K562 (cell line): ENCODE measurements around the gene FRMD5. TPM values are rescaled to one million over a fixed set of nuclear protein-coding genes. Genes with fewer than 3 reads are reported as not detected.

Source experiments
- ATAC-seq: fragments of 200-7000 bp; cut with Tn5 transposase; 3 replicates; pipeline ENCODE4 v1.9.1; 2020; ENCODE audit warnings: moderate library complexity
- BruUV-seq: library from RNA; stranded (reverse); fragments of 400-500 nt; replicated peaks from 2 replicates; lab custom pipeline; 2021; lab: Mats Ljungman, UMichigan
- CTCF ChIA-PET: fragments of 300-600 bp; formaldehyde crosslinking; extraction: SDS; loops from one replicate; lab custom pipeline; 2021; ENCODE audit warnings: low intra/inter-chr PET ratio; lab: Yijun Ruan, JAX
- POLR2A ChIA-PET: fragments of 300-600, 350-650 bp; sonication (Branson Sonifier 250); formaldehyde crosslinking; extraction: SDS; loops from one replicate; lab custom pipeline; 2021; ENCODE audit warnings: antibody characterized with exemption, inconsistent platforms; lab: Yijun Ruan, JAX
- DNase-seq, 4 experiments: peaks; one replicate each; pipeline versions ENCODE4 v3.0.0 to v3.0.0-alpha.2; 2011 to 2018; ENCODE audit warnings: low spot score in 3 of 4, mixed read lengths in 3 of 4; ENCODE audit errors: extremely low read depth in 1 of 4
- FAIRE-seq: peaks from 2 replicates; lab custom pipeline; 2011; peaks lifted over from hg19 to GRCh38; lab: Jason Lieb, UNC
- H2AFZ ChIP-seq: 2 replicates; pipeline ENCODE4 v1.6.0; 2011; ENCODE audit warnings: low read depth, low read length, control low read depth, inconsistent platforms
- H3K27ac ChIP-seq: fragments of 200-600 bp; 3 replicates; pipeline ENCODE4 v1.8.0; 2011; ENCODE audit warnings: low read depth, mild to moderate bottlenecking, control low read depth, inconsistent platforms, low read length, moderate library complexity, mixed read lengths; ENCODE audit errors: extremely low read depth
- H3K27me3 ChIP-seq, 2 experiments: fragments of 300-600 bp in 1 of 2; 2 replicates in 1 of 2; 3 replicates in 1 of 2; pipeline versions ENCODE4 v1.6.0 to v1.8.0; 2011; ENCODE audit warnings: inconsistent platforms in 2 of 2, low read length in 2 of 2, mild to moderate bottlenecking in 1 of 2, mixed read lengths in 1 of 2, moderate library complexity in 1 of 2; ENCODE audit not compliant: control insufficient read depth in 2 of 2, insufficient read depth in 2 of 2
- H3K36me3 ChIP-seq: fragments of 300-600 bp; 3 replicates; pipeline ENCODE4 v1.8.0; 2011; ENCODE audit warnings: mild to moderate bottlenecking, low read length, inconsistent platforms; ENCODE audit not compliant: control insufficient read depth, insufficient read depth
- H3K4me1 ChIP-seq, 2 experiments: fragments of 200-600 bp in 1 of 2; replicated peaks in 1 of 2; 2 replicates in 1 of 2; 3 replicates in 1 of 2; pipeline versions ENCODE4 v1.5.1 to v1.8.0; 2011; ENCODE audit warnings: inconsistent platforms in 2 of 2, low read length in 2 of 2, mild to moderate bottlenecking in 1 of 2, mixed read lengths in 1 of 2, moderate library complexity in 1 of 2; ENCODE audit not compliant: control insufficient read depth in 2 of 2, insufficient read depth in 2 of 2
- H3K4me2 ChIP-seq: 2 replicates; pipeline ENCODE4 v1.6.1; 2011; ENCODE audit warnings: low read length, control low read depth, inconsistent platforms, mixed read lengths; ENCODE audit not compliant: insufficient read depth
- H3K4me3 ChIP-seq: fragments of 200-600 bp; sonication (generic), shearing (Covaris generic); 2 replicates; pipeline ENCODE4 v1.5.1; 2016; ENCODE audit warnings: control low read depth, inconsistent platforms
- H3K79me2 ChIP-seq: fragments of 200-600 bp; 3 replicates; pipeline ENCODE4 v1.8.0; 2011; ENCODE audit warnings: low read length, inconsistent platforms; ENCODE audit not compliant: control insufficient read depth, insufficient read depth
- H3K9ac ChIP-seq, 2 experiments: 2 replicates each; pipeline versions ENCODE4 v1.6.0 to v1.6.1; 2011; ENCODE audit warnings: low read depth in 2 of 2, low read length in 2 of 2, control low read depth in 1 of 2, inconsistent platforms in 1 of 2, mild to moderate bottlenecking in 1 of 2, mixed read lengths in 1 of 2; ENCODE audit not compliant: insufficient read depth in 1 of 2
- H3K9me1 ChIP-seq: one replicate; pipeline ENCODE4 v1.6.0; 2011; ENCODE audit warnings: inconsistent platforms, mild to moderate bottlenecking, low read length, moderate library complexity; ENCODE audit not compliant: control insufficient read depth, insufficient read depth
- H3K9me3 ChIP-seq: replicated peaks from 2 replicates; pipeline ENCODE4 v1.5.1; 2011; ENCODE audit warnings: low read depth, low read length, inconsistent platforms; ENCODE audit not compliant: control insufficient read depth, insufficient read depth
- H4K20me1 ChIP-seq: replicated peaks from 2 replicates; pipeline ENCODE4 v1.6.1; 2011; ENCODE audit warnings: low read length, inconsistent platforms, mixed read lengths; ENCODE audit not compliant: control insufficient read depth, insufficient read depth
- CBX5 ChIP-seq: IDR thresholded peaks from 2 replicates; pipeline ENCODE4 v1.6.1; 2014; ENCODE audit warnings: low read depth, borderline replicate concordance
- CHCHD3 ChIP-seq: fragments of 250-450 bp; sonication (Bioruptor Pico); IDR thresholded peaks from 2 replicates; pipeline ENCODE4 v2.1.2; 2022; ENCODE audit warnings: mild to moderate bottlenecking
- DNMT1 ChIP-seq: fragments of 450-650 bp; IDR thresholded peaks from 2 replicates; pipeline ENCODE4 v1.6.1; 2016; ENCODE audit warnings: antibody characterized with exemption, mild to moderate bottlenecking
- ELF1 ChIP-seq: fragments of 200-800 bp; sonication (Bioruptor generic); IDR thresholded peaks from 2 replicates; pipeline ENCODE4 v1.6.1; 2016; ENCODE audit warnings: missing genetic modification characterization, missing compliant biosample characterization
- EZH2 ChIP-seq: IDR thresholded peaks from 2 replicates; pipeline ENCODE4 v1.6.1; 2012; ENCODE audit warnings: low read depth, mild to moderate bottlenecking, inconsistent platforms, low read length, borderline replicate concordance
- HNRNPUL1 ChIP-seq: fragments of 200-400 bp; formaldehyde crosslinking; IDR thresholded peaks from 2 replicates; pipeline ENCODE4 v1.6.1; 2017; ENCODE audit warnings: low read length
- MED1 ChIP-seq: sonication (generic); formaldehyde crosslinking; IDR thresholded peaks from 2 replicates; pipeline ENCODE4 v1.8.1; 2023; ENCODE audit warnings: missing genetic modification reagents, borderline replicate concordance
- NR2C1 ChIP-seq, 2 experiments: fragments of 450-650 bp; IDR thresholded peaks; 2 replicates each; pipeline ENCODE4 v1.6.1; 2017; ENCODE audit warnings: mild to moderate bottlenecking in 2 of 2, antibody characterized with exemption in 1 of 2, inconsistent platforms in 1 of 2, missing compliant biosample characterization in 1 of 2, missing genetic modification characterization in 1 of 2
- NUFIP1 ChIP-seq: fragments of 450-650 bp; IDR thresholded peaks from 2 replicates; pipeline ENCODE4 v1.6.1; 2018; ENCODE audit not compliant: partially characterized antibody
- STAG1 ChIP-seq: sonication (generic); formaldehyde crosslinking; IDR thresholded peaks from 2 replicates; pipeline ENCODE4 v1.5.0; 2020; ENCODE audit warnings: missing genetic modification reagents, borderline replicate concordance
- TARDBP ChIP-seq: fragments of 450-650 bp; IDR thresholded peaks from 2 replicates; pipeline ENCODE4 v1.6.1; 2016
- ZBTB9 ChIP-seq: fragments of 450-650 bp; formaldehyde crosslinking; IDR thresholded peaks from 2 replicates; pipeline ENCODE4 v1.4.0; 2020; ENCODE audit warnings: mild to moderate bottlenecking, moderate library complexity
- ZNF175 ChIP-seq: fragments of 200-800 bp; sonication (Bioruptor generic); IDR thresholded peaks from 2 replicates; pipeline ENCODE4 v1.6.1; 2016; ENCODE audit warnings: low read depth, mild to moderate bottlenecking, missing genetic modification characterization, missing compliant biosample characterization
- ZNF212 ChIP-seq: fragments of 450-650 bp; formaldehyde crosslinking; IDR thresholded peaks from 2 replicates; pipeline ENCODE4 v1.4.0; 2020; ENCODE audit warnings: mild to moderate bottlenecking
- ZNF740 ChIP-seq, 3 experiments: fragments of 200-800 bp in 1 of 3; sonication (Bioruptor generic) in 1 of 3; sonication (generic) in 1 of 3; formaldehyde crosslinking in 1 of 3; IDR thresholded peaks; 2 replicates each; pipeline versions ENCODE4 v1.6.1 to v1.8.0; 2016 to 2022; ENCODE audit warnings: mild to moderate bottlenecking in 2 of 3, missing compliant biosample characterization in 2 of 3, missing genetic modification characterization in 2 of 3, missing genetic modification reagents in 1 of 3
- WGBS: fragments of 100-300 bp; shearing (Covaris generic); methylation state at CpG from one replicate; pipeline ENCODE4 v1.1.6; 2016; ENCODE audit warnings: low coverage, mixed read lengths; ENCODE audit not compliant: insufficient coverage; ENCODE audit errors: missing lambda C conversion rate; 5-methylcytosine and 5-hydroxymethylcytosine counted together
- in situ Hi-C: fragments of 300-500 bp; cut with MboI; formaldehyde crosslinking; loops from 4 replicates; pipeline ENCODE4 v1.15.0; 2018; ENCODE audit warnings: inconsistent platforms, mixed read lengths
- intact Hi-C: fragments of 100-400 bp; cut with micrococcal nuclease; formaldehyde crosslinking; loops from 2 replicates; pipeline ENCODE4 v1.14.2; 2022
- polyA plus RNA-seq, 8 experiments: library from polyadenylated mRNA; depleted of rRNA in 4 of 8; stranded (reverse) in 5 of 8; unstranded in 3 of 8; fragments of >200 nt; fragmentation: Nextera tagmentation in 2 of 8; fragmentation: Illumina TruSeq in 1 of 8; extraction: Ambion mirVana in 2 of 8; extraction: Trizol in 1 of 8; gene quantifications; 2 replicates each; pipeline versions ENCODE4 v1.2.1 to v1.2.3, GENCODE V29; 2011 to 2014; ENCODE audit warnings: inconsistent platforms in 1 of 8, missing spikeins in 1 of 8
- total RNA-seq, 7 experiments: library from RNA; depleted of rRNA in 6 of 7; stranded (reverse); fragments of >200 nt in 6 of 7; fragmentation: Illumina TruSeq in 2 of 7; extraction: Trizol in 2 of 7; gene quantifications; 2 replicates each; pipeline versions ENCODE4 v1.2.1 to v1.2.3, GENCODE V29; 2011 to 2021; ENCODE audit warnings: low replicate concordance in 1 of 7

The FRMD5 gene
- total and polyA plus RNA-seq, 9 of the 15 experiments (the other 6 are each of a cell fraction or from before 2014, with no cell fraction given) = 0.13 to 0.38 TPM; not detected in 7

- CTCF ChIA-PET = no interaction called here
- no peak overlapping the region for H3K4me2 ChIP-seq
- no peak overlapping the region for H3K27ac ChIP-seq
- in situ Hi-C loops (no loop called here), intact Hi-C loops (no loop called here)
- no peaks in the 10 kb centered on the region for H3K9me1 ChIP-seq
- POLR2A ChIA-PET = no interaction called here
- no peak for TF ChIP-seq DNMT1
- no peak for ATAC-seq
- H3K27me3 ChIP-seq = peaks cover 6 to 11% of the 10 kb centered on the region in 2 experiments; a peak in 2 of 5 replicates
- no TSS peak for BruUV-seq
- no peaks in the 10 kb centered on the region for H4K20me1 ChIP-seq
- no peaks in the 10 kb centered on the region for H3K4me1 ChIP-seq
- 0% methylated on average over 6 of the region's 6 CpGs for WGBS
- DNase-seq = no peak
- no peak overlapping the region for H3K4me3 ChIP-seq
- H3K79me2 ChIP-seq = no peaks in the 10 kb centered on the region
- H2AFZ ChIP-seq = no peak overlapping the region
- H3K9me3 ChIP-seq = no peaks in the 10 kb centered on the region
- no peak for FAIRE-seq
- no peak overlapping the region for H3K9ac ChIP-seq
- no peaks in the 10 kb centered on the region for H3K36me3 ChIP-seq
Observed at GRCh38 chr15:44186705-44187104, 8.4 kb downstream of the FRMD5 start.

- no peak for TF ChIP-seq NR2C1 (IDR thresholded peaks at IDR 0.05)
- no peak for TF ChIP-seq NR2C1 (tag; IDR thresholded peaks at IDR 0.05)
- TF ChIP-seq ZBTB9 (CRISPR knock-in tag) = no peak
- no peak for TF ChIP-seq HNRNPUL1
- no peak for TF ChIP-seq ELF1
- no peak for TF ChIP-seq CHCHD3
- no peak for TF ChIP-seq NUFIP1
- TF ChIP-seq STAG1 (CRISPR knock-in tag) = no peak
- TF ChIP-seq ZNF740 (CRISPR knock-in tag; IDR thresholded peaks at IDR 0.05) = no peak
- TF ChIP-seq ZNF740 (tag; IDR thresholded peaks at IDR 0.05) = no peak
- no peak for TF ChIP-seq TARDBP
- no peak for TF ChIP-seq MED1 (CRISPR knock-in tag)
- no peak for TF ChIP-seq ZNF175
- no peak for TF ChIP-seq CBX5
- no peak for TF ChIP-seq ZNF212 (CRISPR knock-in tag)
- TF ChIP-seq EZH2 = no peak
- in situ Hi-C loops = no loop called here
- Histone ChIP-seq H2AFZ (no peak overlapping the region), H3K27me3 (peaks cover 10 to 17% of the 10 kb centered on the region in 2 experiments), H3K9ac (no peak overlapping the region), H3K4me3 (no peak overlapping the region), H3K9me1 (no peaks in the 10 kb centered on the region), H3K9me3 (no peaks in the 10 kb centered on the region), H3K36me3 (no peaks in the 10 kb centered on the region), H3K4me1 (no peaks in the 10 kb centered on the region), H3K79me2 (no peaks in the 10 kb centered on the region), H3K27ac (no peak overlapping the region), H4K20me1 (no peaks in the 10 kb centered on the region), H3K4me2 (no peak overlapping the region)
- intact Hi-C loops = no loop called here
- WGBS = 0% methylated on average over 4 of the region's 4 CpGs
- ATAC-seq (no peak), DNase-seq (no peak), FAIRE-seq (no peak)
- ChIA-PET POLR2A (no interaction called here), CTCF (no interaction called here)
- no TSS peak for BruUV-seq
Observed at GRCh38 chr15:44183363-44183762, 11.7 kb downstream of the FRMD5 start.
